ENCODE results near the gene KSR2. TPM values are rescaled to one million over a fixed set of nuclear protein-coding genes. Genes with fewer than 3 reads are reported as not detected.

Gene KSR2
- total and polyA plus RNA-seq, 2 of the 4 experiments (the other 2 are of a cell fraction): not detected

- ATAC-seq (ENCODE audit: low read depth) (no peak), DNase-seq (no peak)
- no peak overlapping the region for H3K23ac ChIP-seq (ENCODE audit: low read depth, low read length)
- dilution Hi-C loops (cut with HindIII; ENCODE audit: low sequenced_read_pairs, unreplicated experiment): no loop called here
- 40% methylated on average over 1 of the region's 3 CpGs; no CpG with 5 or more reads in 1 of the 2 experiments for WGBS, 2 experiments (ENCODE audit: extremely low coverage in 2 of 2, insufficient read length in 1 of 2)
- H3K4me2 ChIP-seq (ENCODE audit: low read depth, low read length): no peak overlapping the region
- CTCF ChIA-PET: no interaction called here
- H3K18ac ChIP-seq (ENCODE audit: low read depth, low read length): no peak overlapping the region
- in situ Hi-C loops (cut with MboI; ENCODE audit: low sequenced_read_pairs): no loop called here
- H3K9me3 ChIP-seq (ENCODE audit: control insufficient read depth, insufficient read depth, low read length): peaks cover 31% of the 10 kb centered on the region
- H4K8ac ChIP-seq (ENCODE audit: low read depth in 2 of 2, low read length in 2 of 2): no peak overlapping the region
- POLR2A ChIA-PET (ENCODE audit: unreplicated experiment): no interaction called here
- H3K79me1 ChIP-seq (ENCODE audit: low read depth in 1 of 2, low read length in 2 of 2): no peaks in the 10 kb centered on the region
- H2AK5ac ChIP-seq (ENCODE audit: low read depth, low read length): no peak overlapping the region
- no TSS peak for BruUV-seq (replicated peaks)
- no peak overlapping the region for H3K4me3 ChIP-seq (ENCODE audit: insufficient read depth, low read depth, low read length)
- H3K9me1 ChIP-seq (ENCODE audit: insufficient read depth, low read length): no peaks in the 10 kb centered on the region
- H2AK9ac ChIP-seq (replicated peaks; ENCODE audit: low read depth, low read length, poor library complexity): no peak overlapping the region
- H3K14ac ChIP-seq (replicated peaks; ENCODE audit: low read depth, low read length): no peak overlapping the region
- no peaks in the 10 kb centered on the region for H3K4me1 ChIP-seq (ENCODE audit: control insufficient read depth, insufficient read depth, low read length)
- no peak overlapping the region for H3K27ac ChIP-seq (ENCODE audit: insufficient read depth, low read length)
- no peaks in the 10 kb centered on the region for H3K36me3 ChIP-seq (ENCODE audit: control insufficient read depth, insufficient read depth, low read length)
- H3K9ac ChIP-seq (ENCODE audit: low read depth, low read length): no peak overlapping the region
- H3K4ac ChIP-seq (ENCODE audit: low read depth, low read length): no peak overlapping the region
- no peak overlapping the region for H2BK15ac ChIP-seq (ENCODE audit: low read depth, low read length)
- H2BK20ac ChIP-seq (ENCODE audit: low read depth, low read length): no peak overlapping the region
- no peak overlapping the region for H2BK120ac ChIP-seq (ENCODE audit: low read depth, low read length)
- no peak overlapping the region for H2AFZ ChIP-seq (replicated peaks; ENCODE audit: low read length, poor library complexity)
- TF ChIP-seq SMC3 (IDR thresholded peaks at IDR 0.05; ENCODE audit: low read depth, low read length) (no peak), RCOR1 (IDR thresholded peaks at IDR 0.05; ENCODE audit: insufficient replicate concordance, low read length) (no peak), MXI1 (IDR thresholded peaks at IDR 0.05; ENCODE audit: borderline replicate concordance, low read depth, low read length) (no peak), CHD1 (IDR thresholded peaks at IDR 0.05; ENCODE audit: low read depth, low read length) (no peak), ELK1 (IDR thresholded peaks at IDR 0.05; ENCODE audit: borderline replicate concordance, low read depth, low read length) (no peak), FOS (IDR thresholded peaks at IDR 0.05; ENCODE audit: low read depth, low read length) (no peak), BHLHE40 (IDR thresholded peaks at IDR 0.05; ENCODE audit: low read depth, low read length) (no peak), NFE2L2 (IDR thresholded peaks at IDR 0.05; ENCODE audit: low read depth, low read length) (no peak), CEBPB (IDR thresholded peaks at IDR 0.05; ENCODE audit: low read depth, low read length) (no peak), MAZ (IDR thresholded peaks at IDR 0.05; ENCODE audit: borderline replicate concordance, low read depth, low read length) (no peak), RFX5 (IDR thresholded peaks at IDR 0.05; ENCODE audit: low read depth, low read length) (no peak), POLR2A (IDR thresholded peaks at IDR 0.05; ENCODE audit: low read depth, low read length) (no peak), MAFK (IDR thresholded peaks at IDR 0.05; ENCODE audit: low read depth, low read length) (no peak), RAD21 (IDR thresholded peaks at IDR 0.05; ENCODE audit: low read length) (no peak)
- TF ChIP-seq, protein P1, sequence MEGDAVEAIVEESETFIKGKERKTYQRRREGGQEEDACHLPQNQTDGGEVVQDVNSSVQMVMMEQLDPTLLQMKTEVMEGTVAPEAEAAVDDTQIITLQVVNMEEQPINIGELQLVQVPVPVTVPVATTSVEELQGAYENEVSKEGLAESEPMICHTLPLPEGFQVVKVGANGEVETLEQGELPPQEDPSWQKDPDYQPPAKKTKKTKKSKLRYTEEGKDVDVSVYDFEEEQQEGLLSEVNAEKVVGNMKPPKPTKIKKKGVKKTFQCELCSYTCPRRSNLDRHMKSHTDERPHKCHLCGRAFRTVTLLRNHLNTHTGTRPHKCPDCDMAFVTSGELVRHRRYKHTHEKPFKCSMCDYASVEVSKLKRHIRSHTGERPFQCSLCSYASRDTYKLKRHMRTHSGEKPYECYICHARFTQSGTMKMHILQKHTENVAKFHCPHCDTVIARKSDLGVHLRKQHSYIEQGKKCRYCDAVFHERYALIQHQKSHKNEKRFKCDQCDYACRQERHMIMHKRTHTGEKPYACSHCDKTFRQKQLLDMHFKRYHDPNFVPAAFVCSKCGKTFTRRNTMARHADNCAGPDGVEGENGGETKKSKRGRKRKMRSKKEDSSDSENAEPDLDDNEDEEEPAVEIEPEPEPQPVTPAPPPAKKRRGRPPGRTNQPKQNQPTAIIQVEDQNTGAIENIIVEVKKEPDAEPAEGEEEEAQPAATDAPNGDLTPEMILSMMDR (conservative IDR thresholded peaks at IDR 0.05; ENCODE audit: low read depth, low read length): no peak
- TF ChIP-seq, protein P2, sequence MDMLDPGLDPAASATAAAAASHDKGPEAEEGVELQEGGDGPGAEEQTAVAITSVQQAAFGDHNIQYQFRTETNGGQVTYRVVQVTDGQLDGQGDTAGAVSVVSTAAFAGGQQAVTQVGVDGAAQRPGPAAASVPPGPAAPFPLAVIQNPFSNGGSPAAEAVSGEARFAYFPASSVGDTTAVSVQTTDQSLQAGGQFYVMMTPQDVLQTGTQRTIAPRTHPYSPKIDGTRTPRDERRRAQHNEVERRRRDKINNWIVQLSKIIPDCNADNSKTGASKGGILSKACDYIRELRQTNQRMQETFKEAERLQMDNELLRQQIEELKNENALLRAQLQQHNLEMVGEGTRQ (IDR thresholded peaks at IDR 0.05; ENCODE audit: low read depth, low read length): no peak
- H4K91ac ChIP-seq (ENCODE audit: insufficient read depth, low read depth, low read length): no peak overlapping the region
- no peak overlapping the region for H3K56ac ChIP-seq (ENCODE audit: extremely low read depth, insufficient read depth, low read length)
- intact Hi-C loops (cut with micrococcal nuclease): no loop called here
- H4K5ac ChIP-seq (ENCODE audit: low read depth, low read length): no peak overlapping the region
- H2BK5ac ChIP-seq (ENCODE audit: low read depth, low read length, poor library complexity, severe bottlenecking): no peak overlapping the region
- no peaks in the 10 kb centered on the region for H3K27me3 ChIP-seq (ENCODE audit: control insufficient read depth, insufficient read depth, low read length)
- no peaks in the 10 kb centered on the region for H4K20me1 ChIP-seq (ENCODE audit: insufficient read depth, low read length)
These were observed 469.9 kb downstream of the KSR2 start for GRCh38 chr12:117498880-117499279.

Measured in IMR-90 (cell line).